ENCODE results near the gene SELENOV.

Gene SELENOV

DNA sequence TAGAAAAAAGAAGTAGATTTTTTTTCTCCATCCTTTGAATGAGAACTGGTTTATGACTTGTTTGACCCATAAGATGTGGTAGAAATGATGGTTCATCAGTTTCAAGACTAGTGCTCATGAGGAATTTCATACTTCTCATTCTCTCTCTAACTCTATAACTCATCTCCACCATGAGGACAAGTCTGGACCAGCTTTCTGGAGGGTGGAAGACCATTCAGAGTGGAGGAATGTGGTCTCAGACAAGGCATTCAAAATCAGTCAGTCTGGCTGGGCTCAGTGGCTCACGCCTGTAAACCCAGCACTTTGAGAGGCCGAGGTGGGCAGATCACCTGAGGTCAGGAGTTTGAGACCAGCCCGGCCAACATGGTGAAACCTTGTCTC is 28.5 kb downstream of the SELENOV start:
- H3K4me2 ChIP-seq (ENCODE audit: low read length), result no peak overlapping the region
- no peak overlapping the region for H3K27ac ChIP-seq (ENCODE audit: low read length)
- no peak overlapping the region for H3K9ac ChIP-seq (ENCODE audit: low read length)
- H3K9me3 ChIP-seq (ENCODE audit: insufficient read depth, low read length), result no peaks in the 10 kb centered on the region
- TF ChIP-seq EZH2phosphoT487 (IDR thresholded peaks at IDR 0.05; ENCODE audit: low read depth), result no peak
- TF ChIP-seq, protein P1, sequence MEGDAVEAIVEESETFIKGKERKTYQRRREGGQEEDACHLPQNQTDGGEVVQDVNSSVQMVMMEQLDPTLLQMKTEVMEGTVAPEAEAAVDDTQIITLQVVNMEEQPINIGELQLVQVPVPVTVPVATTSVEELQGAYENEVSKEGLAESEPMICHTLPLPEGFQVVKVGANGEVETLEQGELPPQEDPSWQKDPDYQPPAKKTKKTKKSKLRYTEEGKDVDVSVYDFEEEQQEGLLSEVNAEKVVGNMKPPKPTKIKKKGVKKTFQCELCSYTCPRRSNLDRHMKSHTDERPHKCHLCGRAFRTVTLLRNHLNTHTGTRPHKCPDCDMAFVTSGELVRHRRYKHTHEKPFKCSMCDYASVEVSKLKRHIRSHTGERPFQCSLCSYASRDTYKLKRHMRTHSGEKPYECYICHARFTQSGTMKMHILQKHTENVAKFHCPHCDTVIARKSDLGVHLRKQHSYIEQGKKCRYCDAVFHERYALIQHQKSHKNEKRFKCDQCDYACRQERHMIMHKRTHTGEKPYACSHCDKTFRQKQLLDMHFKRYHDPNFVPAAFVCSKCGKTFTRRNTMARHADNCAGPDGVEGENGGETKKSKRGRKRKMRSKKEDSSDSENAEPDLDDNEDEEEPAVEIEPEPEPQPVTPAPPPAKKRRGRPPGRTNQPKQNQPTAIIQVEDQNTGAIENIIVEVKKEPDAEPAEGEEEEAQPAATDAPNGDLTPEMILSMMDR (IDR thresholded peaks at IDR 0.05; ENCODE audit: low read depth, low read length), result no peak
- no peak overlapping the region for H3K4me3 ChIP-seq (ENCODE audit: low read length)
- peaks cover 15% of the 10 kb centered on the region for H3K79me2 ChIP-seq (ENCODE audit: low read length)
- H3K4me1 ChIP-seq (ENCODE audit: low read length), result peaks cover 13% of the 10 kb centered on the region
- peaks cover 21% of the 10 kb centered on the region for H3K27me3 ChIP-seq (ENCODE audit: low read depth, low read length)
- no peaks in the 10 kb centered on the region for H4K20me1 ChIP-seq (ENCODE audit: insufficient read depth, low read length)
- no peak overlapping the region for H2AFZ ChIP-seq (ENCODE audit: low read depth, low read length)
- no peaks in the 10 kb centered on the region for H3K36me3 ChIP-seq (replicated peaks; ENCODE audit: low read depth, low read length)

- Histone ChIP-seq H3K4me1 (ENCODE audit: low read length) (peaks cover 6% of the 10 kb centered on the region), H3K9ac (ENCODE audit: low read length) (no peak overlapping the region), H3K4me2 (ENCODE audit: low read length) (no peak overlapping the region), H3K9me3 (ENCODE audit: insufficient read depth, low read length) (no peaks in the 10 kb centered on the region), H3K4me3 (ENCODE audit: low read length) (no peak overlapping the region), H4K20me1 (ENCODE audit: insufficient read depth, low read length) (no peaks in the 10 kb centered on the region), H2AFZ (ENCODE audit: low read depth, low read length) (no peak overlapping the region), H3K79me2 (ENCODE audit: low read length) (peaks cover 6% of the 10 kb centered on the region), H3K27me3 (ENCODE audit: low read depth, low read length) (peaks cover 21% of the 10 kb centered on the region), H3K36me3 (replicated peaks; ENCODE audit: low read depth, low read length) (no peaks in the 10 kb centered on the region), H3K27ac (ENCODE audit: low read length) (no peak overlapping the region)
- TF ChIP-seq, protein P1 (IDR thresholded peaks at IDR 0.05; ENCODE audit: low read depth, low read length), result no peak
- TF ChIP-seq EZH2phosphoT487 (IDR thresholded peaks at IDR 0.05; ENCODE audit: low read depth), result no peak
Observed at GRCh38 chr19:39544226-39544903, 29.4 kb downstream of the SELENOV start.

GRCh38 chr19:39544911-39545310 is 30.0 kb downstream of the SELENOV start:
- H3K4me3 ChIP-seq (ENCODE audit: low read length), result no peak overlapping the region
- H3K9ac ChIP-seq (ENCODE audit: low read length), result no peak overlapping the region
- peaks cover 21% of the 10 kb centered on the region for H3K27me3 ChIP-seq (ENCODE audit: low read depth, low read length)
- H3K27ac ChIP-seq (ENCODE audit: low read length), result no peak overlapping the region
- no peak for TF ChIP-seq EZH2phosphoT487 (IDR thresholded peaks at IDR 0.05; ENCODE audit: low read depth)
- TF ChIP-seq, protein P1 (IDR thresholded peaks at IDR 0.05; ENCODE audit: low read depth, low read length), result no peak
- H3K4me2 ChIP-seq (ENCODE audit: low read length), result no peak overlapping the region
- H3K79me2 ChIP-seq (ENCODE audit: low read length), result peaks cover under 1% of the 10 kb centered on the region; the same call in 1 of the 2 replicates
- H3K4me1 ChIP-seq (ENCODE audit: low read length), result peaks cover 6% of the 10 kb centered on the region
- no peaks in the 10 kb centered on the region for H3K36me3 ChIP-seq (replicated peaks; ENCODE audit: low read depth, low read length)
- no peaks in the 10 kb centered on the region for H4K20me1 ChIP-seq (ENCODE audit: insufficient read depth, low read length)
- H3K9me3 ChIP-seq (ENCODE audit: insufficient read depth, low read length), result no peaks in the 10 kb centered on the region
- H2AFZ ChIP-seq (ENCODE audit: low read depth, low read length), result no peak overlapping the region

- H3K4me1 ChIP-seq (ENCODE audit: low read length), result peaks cover under 1% of the 10 kb centered on the region; the same call in 1 of the 2 replicates
- no peak for TF ChIP-seq EZH2phosphoT487 (IDR thresholded peaks at IDR 0.05; ENCODE audit: low read depth)
- TF ChIP-seq, protein P1 (IDR thresholded peaks at IDR 0.05; ENCODE audit: low read depth, low read length), result no peak
- H3K9me3 ChIP-seq (ENCODE audit: insufficient read depth, low read length), result no peaks in the 10 kb centered on the region
- no peaks in the 10 kb centered on the region for H3K79me2 ChIP-seq (ENCODE audit: low read length)
- H3K27me3 ChIP-seq (ENCODE audit: low read depth, low read length), result peaks cover 21% of the 10 kb centered on the region
- H3K4me3 ChIP-seq (ENCODE audit: low read length), result no peak overlapping the region
- H4K20me1 ChIP-seq (ENCODE audit: insufficient read depth, low read length), result no peaks in the 10 kb centered on the region
- no peak overlapping the region for H2AFZ ChIP-seq (ENCODE audit: low read depth, low read length)
- H3K9ac ChIP-seq (ENCODE audit: low read length), result no peak overlapping the region
- H3K27ac ChIP-seq (ENCODE audit: low read length), result no peak overlapping the region
- no peak overlapping the region for H3K4me2 ChIP-seq (ENCODE audit: low read length)
- H3K36me3 ChIP-seq (replicated peaks; ENCODE audit: low read depth, low read length), result no peaks in the 10 kb centered on the region
Observed at GRCh38 chr19:39546599-39546998, 31.7 kb downstream of the SELENOV start.

All from OCI-LY3 (cell line).